HepG2 (cell line): Measurements from ENCODE around the gene TNFAIP3. TPM values are rescaled to one million over a fixed set of nuclear protein-coding genes. Genes with fewer than 3 reads are reported as not detected.
A peak's percentile ranks its signal among the peaks of the same experiment; 100 is the strongest.

Source experiments
- AHR ChIP-seq: IDR thresholded peaks from 2 replicates; pipeline ENCODE4 v1.6.1; 2018; ENCODE audit warnings: missing genetic modification reagents, missing compliant biosample characterization
- DMTF1 ChIP-seq: sonication (generic); formaldehyde crosslinking; IDR thresholded peaks from 2 replicates; pipeline ENCODE4 v1.4.0; 2020; ENCODE audit warnings: mild to moderate bottlenecking, missing genetic modification reagents
- GFI1 ChIP-seq: sonication (generic); formaldehyde crosslinking; IDR thresholded peaks from 2 replicates; pipeline ENCODE4 v1.5.0; 2020; ENCODE audit warnings: missing genetic modification reagents, mild to moderate bottlenecking, borderline replicate concordance
- HOXD1 ChIP-seq: sonication (generic); formaldehyde crosslinking; IDR thresholded peaks from 2 replicates; pipeline ENCODE4 v1.5.0; 2020; ENCODE audit warnings: missing genetic modification reagents
- JARID2 ChIP-seq: sonication (generic); formaldehyde crosslinking; IDR thresholded peaks from 2 replicates; pipeline ENCODE4 v1.8.1; 2023; ENCODE audit warnings: missing genetic modification reagents, inconsistent platforms; ENCODE audit not compliant: insufficient replicate concordance
- MTF2 ChIP-seq: sonication (generic); formaldehyde crosslinking; IDR thresholded peaks from 2 replicates; pipeline ENCODE4 v1.5.0; 2020; ENCODE audit warnings: missing genetic modification reagents, borderline replicate concordance
- RBFOX2 ChIP-seq: fragments of 200-400 bp; formaldehyde crosslinking; IDR thresholded peaks from 2 replicates; pipeline ENCODE4 v1.6.1; 2017; ENCODE audit warnings: low read depth, mild to moderate bottlenecking, low read length
- SOX5 ChIP-seq: IDR thresholded peaks from 2 replicates; pipeline ENCODE4 v1.6.1; 2016; ENCODE audit warnings: borderline replicate concordance
- TCF7 ChIP-seq: sonication (generic); IDR thresholded peaks from 2 replicates; pipeline ENCODE4 v1.6.1; 2016; ENCODE audit warnings: antibody characterized with exemption, low read depth
- ZBTB49 ChIP-seq: sonication (generic); formaldehyde crosslinking; IDR thresholded peaks from 2 replicates; pipeline ENCODE4 v1.4.0; 2020; ENCODE audit warnings: missing genetic modification reagents, borderline replicate concordance
- ZNF138 ChIP-seq: sonication (generic); formaldehyde crosslinking; IDR thresholded peaks from 2 replicates; pipeline ENCODE4 v1.5.0; 2020; ENCODE audit warnings: mild to moderate bottlenecking, low read depth, missing genetic modification reagents
- ZNF335 ChIP-seq: sonication (generic); formaldehyde crosslinking; IDR thresholded peaks from 2 replicates; pipeline ENCODE4 v1.4.0; 2020; ENCODE audit warnings: missing genetic modification reagents
- ZNF547 ChIP-seq: sonication (generic); formaldehyde crosslinking; IDR thresholded peaks from 2 replicates; pipeline ENCODE4 v1.5.1; 2020; ENCODE audit warnings: mild to moderate bottlenecking, missing genetic modification reagents
- ZNF556 ChIP-seq: sonication (generic); formaldehyde crosslinking; IDR thresholded peaks from 2 replicates; pipeline ENCODE4 v1.4.0; 2020; ENCODE audit warnings: mild to moderate bottlenecking, missing genetic modification reagents, borderline replicate concordance
- ZNF713 ChIP-seq: sonication (generic); formaldehyde crosslinking; IDR thresholded peaks from 2 replicates; pipeline ENCODE4 v1.4.0; 2020; ENCODE audit warnings: mild to moderate bottlenecking, missing genetic modification reagents
- ZNF781 ChIP-seq: sonication (generic); formaldehyde crosslinking; IDR thresholded peaks from 2 replicates; pipeline ENCODE4 v1.5.1; 2020; ENCODE audit warnings: borderline replicate concordance, mild to moderate bottlenecking, missing genetic modification reagents; ENCODE audit errors: not compliant biosample characterization
- ZNF800 ChIP-seq: sonication (generic); formaldehyde crosslinking; IDR thresholded peaks from 2 replicates; pipeline ENCODE4 v1.4.0; 2020; ENCODE audit warnings: missing genetic modification reagents
- ZNF879 ChIP-seq: sonication (generic); formaldehyde crosslinking; IDR thresholded peaks from 2 replicates; pipeline ENCODE4 v1.8.1; 2023; ENCODE audit warnings: missing genetic modification reagents
- ZSCAN30 ChIP-seq: sonication (generic); formaldehyde crosslinking; IDR thresholded peaks from 2 replicates; pipeline ENCODE4 v1.5.0; 2020; ENCODE audit warnings: mild to moderate bottlenecking, missing genetic modification reagents
- polyA plus RNA-seq, 8 experiments: library from polyadenylated mRNA; depleted of rRNA in 3 of 8; stranded (reverse) in 7 of 8; unstranded in 1 of 8; fragments of >200 nt; fragmentation: Illumina TruSeq in 4 of 8; extraction: Trizol in 4 of 8; gene quantifications; 2 replicates each; pipeline versions ENCODE4 v1.2.1 to v1.2.3, GENCODE V29; 2011 to 2016; ENCODE audit warnings: low read depth in 4 of 8, missing spikeins in 1 of 8, mixed read lengths in 1 of 8; ENCODE audit not compliant: insufficient read depth in 1 of 8
- total RNA-seq, 5 experiments: library from RNA; depleted of rRNA; stranded (reverse); fragments of >200 nt; fragmentation: Illumina TruSeq; extraction: Trizol; gene quantifications; 2 replicates each; pipeline ENCODE4 v1.2.3, GENCODE V29; 2016; ENCODE audit warnings: low read depth in 1 of 5
- TF ChIP-seq, protein P1 (sequence below): IDR thresholded peaks from 2 replicates; pipeline ENCODE4 v1.6.1; 2012; ENCODE audit warnings: low read depth, low read length, improper control_type of control experiment

TNFAIP3 gene
- total and polyA plus RNA-seq, 2 of the 13 experiments (the other 11 are each of a cell fraction or from before 2014, with no cell fraction given): 28.2 to 47.1 TPM

- TF ChIP-seq ZNF713 (CRISPR knock-in tag) (0 out of 2 replicates have a peak, but pooled peaks have one; percentile 7), TCF7 (peak; percentile 41; the same call in 1 of the 2 replicates), AHR (CRISPR knock-in tag) (no peak), SOX5 (no peak), ZNF138 (CRISPR knock-in tag) (no peak), DMTF1 (CRISPR knock-in tag) (0 out of 2 replicates have a peak, but pooled peaks have one; percentile 46), JARID2 (no peak), RBFOX2 (peak; percentile 56), ZNF547 (peak; percentile 45; the same call in 1 of the 2 replicates), GFI1 (CRISPR knock-in tag) (peak; percentile 54; the same call in 1 of the 2 replicates), ZNF781 (CRISPR knock-in tag) (peak; percentile 23), ZNF335 (no peak), ZNF800 (CRISPR knock-in tag) (no peak), ZSCAN30 (CRISPR knock-in tag) (peak; percentile 78; the same call in 1 of the 2 replicates), MTF2 (no peak), ZNF879 (CRISPR knock-in tag) (no peak), ZBTB49 (CRISPR knock-in tag) (no peak), ZNF556 (CRISPR knock-in tag) (0 out of 2 replicates have a peak, but pooled peaks have one; percentile 11), HOXD1 (no peak)
- TF ChIP-seq, protein P1, sequence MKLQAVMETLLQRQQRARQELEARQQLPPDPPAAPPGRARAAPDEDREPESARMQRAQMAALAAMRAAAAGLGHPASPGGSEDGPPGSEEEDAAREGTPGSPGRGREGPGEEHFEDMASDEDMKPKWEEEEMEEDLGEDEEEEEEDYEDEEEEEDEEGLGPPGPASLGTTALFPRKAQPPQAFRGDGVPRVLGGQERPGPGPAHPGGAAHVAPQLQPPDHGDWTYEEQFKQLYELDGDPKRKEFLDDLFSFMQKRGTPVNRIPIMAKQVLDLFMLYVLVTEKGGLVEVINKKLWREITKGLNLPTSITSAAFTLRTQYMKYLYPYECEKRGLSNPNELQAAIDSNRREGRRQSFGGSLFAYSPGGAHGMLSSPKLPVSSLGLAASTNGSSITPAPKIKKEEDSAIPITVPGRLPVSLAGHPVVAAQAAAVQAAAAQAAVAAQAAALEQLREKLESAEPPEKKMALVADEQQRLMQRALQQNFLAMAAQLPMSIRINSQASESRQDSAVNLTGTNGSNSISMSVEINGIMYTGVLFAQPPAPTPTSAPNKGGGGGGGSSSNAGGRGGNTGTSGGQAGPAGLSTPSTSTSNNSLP: peak; percentile 50; the same call in 1 of the 2 replicates
These were observed 1.9 kb downstream of the TNFAIP3 start (continued) for GRCh38 chr6:137868721-137869548.
